Choroid plexus epithelial cell (primary cell): ENCODE data around the gene EPHX1.
"Not testable (repeated sequence)": the region's sequence is repeated elsewhere in the genome, so short reads cannot be mapped to it uniquely, and the experiment has no call there.

Experiments used
- DNase-seq: peaks from one replicate; pipeline ENCODE4 v3.0.0-alpha.2; 2010; ENCODE audit warnings: low read depth
- H3K4me3 ChIP-seq: 2 replicates; pipeline ENCODE4 v1.5.1; 2011; ENCODE audit warnings: low read depth, mild to moderate bottlenecking, control low read depth, low read length, moderate library complexity
- CTCF ChIP-seq: conservative IDR thresholded peaks from 2 replicates; pipeline ENCODE4 v1.5.1; 2011; ENCODE audit warnings: low read depth, mild to moderate bottlenecking, control low read depth, inconsistent platforms, low read length, moderate library complexity

Gene EPHX1

DNA sequence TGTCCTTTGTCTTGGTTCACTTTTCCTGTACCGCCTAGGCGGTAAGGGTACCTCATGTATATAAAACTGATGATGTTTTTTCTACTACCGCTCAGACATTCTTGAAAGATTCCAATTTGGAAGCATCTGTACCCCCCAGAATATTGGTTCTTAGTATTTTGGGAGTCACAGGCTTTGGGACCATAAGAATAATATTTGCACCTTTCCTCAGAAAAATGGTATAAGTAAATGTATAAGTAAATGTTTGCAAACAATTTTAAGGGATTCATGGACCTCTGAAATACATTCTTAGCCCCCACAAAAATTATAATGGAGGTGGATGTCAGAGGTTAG is 31.6 kb upstream of the EPHX1 start:
- no peak for TF ChIP-seq CTCF
- peak overlapping the region; percentile 95 for H3K4me3 ChIP-seq
- no peak for DNase-seq

DNA sequence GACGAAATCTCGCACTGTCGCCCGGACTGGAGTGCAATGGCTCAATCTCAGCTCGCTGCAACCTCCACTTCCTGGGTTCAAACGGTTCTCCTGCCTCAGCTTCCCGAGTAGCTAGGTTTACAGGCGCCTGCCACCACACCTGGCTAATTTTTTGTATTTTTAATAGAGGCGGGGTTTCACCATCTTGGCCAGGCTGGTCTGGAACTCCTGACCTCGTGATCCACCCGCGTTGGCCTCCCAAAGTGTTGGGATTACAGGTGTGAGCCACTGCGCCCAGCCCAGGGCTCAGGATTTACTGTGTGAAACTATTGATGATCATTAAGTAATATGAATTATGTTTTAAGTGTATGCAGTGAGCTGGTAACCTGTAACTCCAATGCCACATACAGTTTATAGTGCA is 30.8 kb upstream of the EPHX1 start:
- H3K4me3 ChIP-seq = peak overlapping the region; percentile 95
- not testable (repeated sequence) for DNase-seq

- TF ChIP-seq CTCF = no peak
- H3K4me3 ChIP-seq = no peak overlapping the region
- DNase-seq = no peak
These were observed 29.8 kb upstream of the EPHX1 start for GRCh38 chr1:225780134-225780533.

- no peak for DNase-seq
- no peak for TF ChIP-seq CTCF
- no peak overlapping the region for H3K4me3 ChIP-seq
These were observed 29.3 kb upstream of the EPHX1 start for GRCh38 chr1:225780630-225781029.

DNA sequence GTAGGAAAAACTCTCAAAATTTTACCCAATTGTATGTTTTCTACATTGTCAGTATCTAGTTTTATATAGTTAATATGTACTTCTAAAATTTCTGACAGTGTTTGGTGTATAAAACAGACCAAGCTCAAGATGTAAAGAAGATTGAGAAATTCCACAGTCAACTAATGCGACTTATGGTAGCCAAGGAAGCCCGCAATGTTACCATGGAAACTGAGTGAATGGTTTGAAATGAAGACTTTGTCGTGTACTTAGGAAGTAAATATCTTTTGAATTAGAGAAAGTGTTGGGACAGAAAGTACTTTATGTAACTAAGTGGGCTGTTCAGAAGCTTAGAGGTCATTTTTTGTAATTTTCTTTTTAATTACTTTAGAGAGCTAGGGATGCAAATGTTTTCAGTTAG is 20.8 kb upstream of the EPHX1 start:
- H3K4me3 ChIP-seq = not testable (repeated sequence)

DNA sequence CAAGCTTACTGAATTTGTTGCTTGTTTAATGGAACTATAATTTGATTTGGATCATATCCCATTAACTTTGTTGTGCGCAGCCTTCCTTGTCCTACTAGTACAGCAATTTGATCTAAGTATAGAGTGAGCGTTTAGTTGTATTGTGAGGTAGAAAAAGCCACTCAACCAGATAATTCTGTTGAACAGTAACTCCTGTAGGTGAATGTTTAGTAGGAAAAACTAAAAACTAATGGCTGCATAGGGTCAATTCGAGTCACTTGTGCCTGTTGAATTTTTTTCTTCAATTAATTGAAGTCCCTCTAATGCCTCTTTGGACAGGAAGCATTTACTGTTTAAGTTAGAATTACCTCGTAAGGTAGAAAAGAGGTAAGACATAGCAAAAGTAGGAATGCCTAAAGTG is 15.0 kb upstream of the EPHX1 start:
- TF ChIP-seq CTCF = no peak
- H3K4me3 ChIP-seq = no peak overlapping the region
- no peak for DNase-seq

More for the DNA sequence above, 20.8 kb upstream of the EPHX1 start:
- not testable (repeated sequence) for DNase-seq

DNA sequence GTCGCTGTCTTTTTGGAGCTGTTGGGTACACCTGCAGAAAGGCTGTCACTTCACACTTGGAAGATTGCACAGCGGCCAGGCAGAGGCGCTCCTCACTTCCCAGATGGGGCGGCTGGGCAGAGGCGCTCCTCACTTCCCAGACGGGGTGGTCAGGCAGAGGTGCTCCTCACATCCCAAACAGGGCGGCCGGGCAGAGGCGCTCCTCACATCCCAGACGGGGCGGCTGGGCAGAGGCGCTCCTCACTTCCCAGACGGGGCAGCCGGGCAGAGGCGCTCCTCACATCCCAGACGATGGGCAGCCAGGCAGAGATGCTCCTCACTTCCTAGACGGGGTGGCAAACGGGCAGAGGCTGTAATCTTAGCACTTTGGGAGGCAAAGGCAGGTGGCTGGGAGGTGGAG is 13.8 kb upstream of the EPHX1 start:
- DNase-seq, H3K4me3 ChIP-seq: not testable (repeated sequence)

GRCh38 chr1:225801146-225801545 is 8.8 kb upstream of the EPHX1 start:
- not testable (repeated sequence) for DNase-seq, H3K4me3 ChIP-seq

- no peak for DNase-seq
- no peak for TF ChIP-seq CTCF
These were observed 3.7 kb upstream of the EPHX1 start for GRCh38 chr1:225806249-225806648.

DNA sequence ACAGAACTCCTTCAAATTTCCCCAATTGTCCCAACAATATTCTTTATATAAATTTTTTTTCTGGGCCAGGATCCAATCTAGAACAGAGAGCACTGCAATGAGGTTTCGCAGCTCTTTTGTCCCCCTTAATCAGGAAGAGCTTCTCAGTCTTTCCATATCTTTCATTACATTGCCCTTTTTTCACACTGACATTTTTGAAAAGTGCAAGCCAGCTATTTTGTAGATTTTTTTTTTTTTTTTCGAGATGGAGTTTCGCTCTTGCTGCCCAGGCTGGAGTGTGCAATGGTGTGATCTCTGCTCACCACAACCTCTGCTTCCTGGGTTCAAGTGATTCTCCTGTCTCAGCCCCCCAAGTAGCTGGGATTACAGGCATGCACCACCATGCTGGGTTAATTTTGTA is 3.2 kb upstream of the EPHX1 start:
- not testable (repeated sequence) for H3K4me3 ChIP-seq, DNase-seq

More at GRCh38 chr1:225806249-225806648, 3.7 kb upstream of the EPHX1 start:
- H3K4me3 ChIP-seq = no peak overlapping the region
